ENCODE data around the gene LBR.
A peak's percentile ranks its signal among the peaks of the same experiment; 100 is the strongest.

Gene LBR

DNA sequence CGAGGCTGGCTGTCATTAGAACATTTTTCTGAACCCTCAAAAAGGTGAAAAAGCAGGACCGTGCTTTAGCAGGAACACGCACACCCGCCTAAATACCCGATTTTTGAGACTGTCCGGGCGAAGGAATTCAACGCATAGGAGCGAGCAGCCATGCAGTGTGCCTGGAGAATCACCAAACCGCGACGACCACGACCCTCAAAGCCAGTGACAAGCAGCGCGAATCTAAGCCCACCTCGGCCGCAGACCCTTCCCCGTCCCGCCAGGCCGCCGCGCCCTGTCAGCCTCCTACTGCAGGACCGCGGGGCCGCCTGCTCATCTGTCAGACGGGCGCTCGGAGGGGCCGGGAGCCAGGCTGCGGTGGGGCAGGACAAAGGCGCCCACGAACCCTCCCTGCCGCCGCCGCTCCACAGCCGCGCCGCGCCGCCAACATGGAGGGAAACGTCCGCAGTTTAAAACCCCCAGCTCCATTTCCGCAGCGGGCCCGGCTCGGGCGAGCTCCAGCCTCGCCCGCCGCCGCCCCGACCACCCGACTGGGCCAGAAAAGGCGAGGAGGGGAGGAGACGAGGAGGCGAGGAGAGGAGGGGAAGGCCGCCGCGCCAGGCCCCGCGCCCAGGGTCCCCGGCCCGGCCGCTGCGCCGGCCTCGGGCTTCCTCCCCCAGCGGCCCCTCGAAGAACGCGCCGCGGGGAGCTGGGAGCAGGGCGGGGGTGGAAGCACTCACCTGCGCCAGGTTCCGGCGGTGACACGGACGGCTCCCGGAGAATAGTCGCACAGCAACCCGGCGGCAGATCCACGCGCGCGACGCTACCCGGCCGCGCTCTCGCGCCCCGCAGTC lies at the start of gene LBR:
Gene LBR, minus strand, starts transcription at position 804 of the 833 bp plus-strand sequence. CDS start 3,963 bp downstream, outside the sequence.
- Histone ChIP-seq H3K27ac (peak within 1 kb of the TSS; percentile 98), H3K4me1 (ENCODE audit: control insufficient read depth in 1 of 2, insufficient read depth in 1 of 2, low read depth in 1 of 2, low read length in 1 of 2) (peaks cover 59 to 67% of the 10 kb centered on the region in 2 experiments), H3K9me3 (no peaks in the 10 kb centered on the region), H3K36me3 (peaks cover 11% of the 10 kb centered on the region), H3K27me3 (no peaks in the 10 kb centered on the region), H3K4me3 (ENCODE audit: low read depth in 1 of 2, low read length in 1 of 2) (peak within 1 kb of the TSS; percentile 96 to 98)
- TF ChIP-seq, protein P1, sequence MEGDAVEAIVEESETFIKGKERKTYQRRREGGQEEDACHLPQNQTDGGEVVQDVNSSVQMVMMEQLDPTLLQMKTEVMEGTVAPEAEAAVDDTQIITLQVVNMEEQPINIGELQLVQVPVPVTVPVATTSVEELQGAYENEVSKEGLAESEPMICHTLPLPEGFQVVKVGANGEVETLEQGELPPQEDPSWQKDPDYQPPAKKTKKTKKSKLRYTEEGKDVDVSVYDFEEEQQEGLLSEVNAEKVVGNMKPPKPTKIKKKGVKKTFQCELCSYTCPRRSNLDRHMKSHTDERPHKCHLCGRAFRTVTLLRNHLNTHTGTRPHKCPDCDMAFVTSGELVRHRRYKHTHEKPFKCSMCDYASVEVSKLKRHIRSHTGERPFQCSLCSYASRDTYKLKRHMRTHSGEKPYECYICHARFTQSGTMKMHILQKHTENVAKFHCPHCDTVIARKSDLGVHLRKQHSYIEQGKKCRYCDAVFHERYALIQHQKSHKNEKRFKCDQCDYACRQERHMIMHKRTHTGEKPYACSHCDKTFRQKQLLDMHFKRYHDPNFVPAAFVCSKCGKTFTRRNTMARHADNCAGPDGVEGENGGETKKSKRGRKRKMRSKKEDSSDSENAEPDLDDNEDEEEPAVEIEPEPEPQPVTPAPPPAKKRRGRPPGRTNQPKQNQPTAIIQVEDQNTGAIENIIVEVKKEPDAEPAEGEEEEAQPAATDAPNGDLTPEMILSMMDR (IDR thresholded peaks at IDR 0.05): no peak

DNA sequence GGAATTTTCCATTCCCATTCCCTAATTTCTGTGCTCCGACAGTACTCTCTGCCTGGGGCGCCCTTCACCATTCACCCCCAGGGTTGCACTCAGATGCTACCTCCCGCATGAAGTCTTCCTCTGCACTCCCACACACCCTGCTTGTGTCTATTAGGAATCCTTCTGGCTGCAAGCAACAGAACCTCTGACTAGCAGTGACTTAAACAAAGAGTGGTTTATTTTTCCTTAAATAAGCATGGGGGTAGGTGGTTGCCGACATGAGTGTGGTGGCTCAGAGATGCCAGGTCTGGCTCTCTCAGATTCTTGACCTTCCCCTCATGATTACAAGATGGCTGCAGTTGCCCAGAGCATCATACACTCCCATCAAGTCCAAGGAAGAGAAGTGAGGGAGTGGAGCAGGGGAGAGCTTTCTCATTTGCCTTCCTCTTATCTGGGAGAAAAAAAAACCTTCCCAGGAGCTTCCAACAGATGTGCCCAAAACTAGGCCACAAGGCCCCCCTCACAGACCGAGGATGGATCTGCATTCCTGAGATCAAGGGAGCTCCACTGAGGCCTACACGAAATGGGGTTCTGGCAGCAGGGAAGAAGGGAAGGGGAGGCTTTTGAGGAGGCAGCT lies 49.6 kb upstream of the LBR start:
- TF ChIP-seq, protein P1 (IDR thresholded peaks at IDR 0.05): no peak
- no peaks in the 10 kb centered on the region for H3K9me3 ChIP-seq
- H3K27ac ChIP-seq: no peak overlapping the region
- H3K4me1 ChIP-seq (ENCODE audit: control insufficient read depth in 1 of 2, insufficient read depth in 1 of 2, low read depth in 1 of 2, low read length in 1 of 2): peaks cover 8 to 13% of the 10 kb centered on the region in 2 experiments
- no peaks in the 10 kb centered on the region for H3K36me3 ChIP-seq
- peaks cover 7% of the 10 kb centered on the region for H3K27me3 ChIP-seq
- H3K4me3 ChIP-seq (ENCODE audit: low read depth in 1 of 2, low read length in 1 of 2): no peak overlapping the region

DNA sequence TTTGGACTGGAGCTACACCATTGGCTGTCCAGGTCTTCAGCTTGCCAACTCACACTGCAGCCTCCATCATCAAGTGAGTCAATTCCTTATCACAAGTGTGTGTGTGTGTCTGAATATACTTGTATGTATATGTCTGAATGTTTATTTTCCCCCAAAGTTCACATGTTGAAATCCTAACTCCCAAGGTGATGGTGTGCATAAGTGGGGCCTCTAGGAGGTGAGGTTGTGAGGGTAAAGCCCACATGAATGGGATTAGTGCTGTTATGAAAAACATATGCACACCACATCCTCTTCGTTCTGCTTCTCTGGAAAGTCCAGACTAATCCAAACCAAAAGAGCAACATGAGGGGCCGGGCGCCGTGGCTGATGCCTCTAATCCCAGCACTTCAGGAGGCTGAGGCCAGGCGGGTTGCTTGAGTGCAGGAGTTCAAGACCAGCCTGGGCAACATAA lies 48.7 kb upstream of the LBR start:
- peaks cover 7% of the 10 kb centered on the region for H3K27me3 ChIP-seq
- no peaks in the 10 kb centered on the region for H3K9me3 ChIP-seq
- TF ChIP-seq, protein P1 (IDR thresholded peaks at IDR 0.05): no peak
- peaks cover 8 to 13% of the 10 kb centered on the region in 2 experiments for H3K4me1 ChIP-seq (ENCODE audit: control insufficient read depth in 1 of 2, insufficient read depth in 1 of 2, low read depth in 1 of 2, low read length in 1 of 2)
- H3K4me3 ChIP-seq (ENCODE audit: low read depth in 1 of 2, low read length in 1 of 2): no peak overlapping the region
- H3K27ac ChIP-seq: no peak overlapping the region
- no peaks in the 10 kb centered on the region for H3K36me3 ChIP-seq

DNA sequence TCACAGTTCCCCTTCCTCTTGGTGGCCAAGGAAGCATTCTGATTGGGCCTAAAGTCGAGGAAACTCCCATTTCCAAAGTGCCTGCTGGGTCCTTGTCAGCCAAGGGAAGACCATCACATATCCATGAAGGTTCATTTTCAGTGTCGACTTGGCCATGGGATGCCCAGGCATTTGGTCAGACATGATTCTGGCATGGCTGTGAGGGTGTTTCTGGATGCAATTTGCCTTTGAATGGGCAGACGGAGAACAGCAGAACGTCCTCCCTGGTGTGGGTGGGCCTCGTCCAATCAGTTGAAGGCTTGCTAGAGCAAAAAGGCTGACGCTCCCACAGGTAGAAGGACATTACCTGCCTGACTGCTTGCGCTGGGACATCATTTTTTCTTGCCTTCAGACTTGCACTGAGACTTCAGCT lies 48.3 kb upstream of the LBR start:
- Histone ChIP-seq H3K27me3 (peaks cover 7% of the 10 kb centered on the region), H3K4me1 (ENCODE audit: control insufficient read depth in 1 of 2, insufficient read depth in 1 of 2, low read depth in 1 of 2, low read length in 1 of 2) (peaks cover 8 to 13% of the 10 kb centered on the region in 2 experiments), H3K36me3 (no peaks in the 10 kb centered on the region), H3K27ac (no peak overlapping the region), H3K4me3 (ENCODE audit: low read depth in 1 of 2, low read length in 1 of 2) (no peak overlapping the region), H3K9me3 (no peaks in the 10 kb centered on the region)
- TF ChIP-seq, protein P1 (IDR thresholded peaks at IDR 0.05): no peak

DNA sequence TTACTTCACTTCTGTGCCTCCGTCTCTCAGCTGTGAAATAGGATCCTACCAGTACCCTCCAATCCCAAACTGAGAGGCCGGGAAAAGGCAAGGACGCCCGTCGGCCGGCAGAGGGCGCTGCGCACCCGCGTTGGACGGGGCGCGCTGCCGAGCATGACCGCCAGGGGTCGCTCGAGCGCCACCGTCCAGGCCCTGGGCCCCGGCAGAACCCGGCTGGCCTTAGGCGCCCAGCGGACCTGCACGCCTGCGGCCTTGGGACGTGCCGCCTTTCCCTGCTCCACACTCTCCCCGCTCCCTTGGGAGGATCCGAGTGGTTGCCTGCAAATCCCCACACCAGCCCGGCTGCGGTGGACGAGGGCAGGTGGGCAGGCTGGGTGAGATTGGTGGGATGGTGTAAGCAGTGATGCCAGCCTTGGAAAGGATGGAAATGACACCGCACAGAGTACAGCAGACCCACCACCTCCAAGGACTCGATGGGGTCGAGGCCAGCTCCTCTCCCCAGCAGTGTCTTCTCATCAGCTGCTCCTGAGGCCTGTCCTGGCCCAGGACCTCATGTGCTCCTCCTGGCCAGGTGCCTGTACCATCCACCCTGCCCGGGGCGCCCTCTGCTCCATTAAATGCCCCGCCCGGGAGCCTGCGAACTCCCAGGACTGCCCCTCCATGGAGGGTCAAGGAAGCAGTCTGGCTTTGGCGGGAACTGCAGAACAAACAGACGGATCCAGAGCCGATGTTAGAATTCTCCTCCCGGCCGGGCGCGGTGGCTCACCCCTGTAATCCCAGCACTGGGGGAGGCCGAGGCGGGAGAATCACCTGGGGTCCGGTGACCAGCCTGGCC lies 47.4 kb upstream of the LBR start:
- H3K4me1 ChIP-seq (ENCODE audit: control insufficient read depth in 1 of 2, insufficient read depth in 1 of 2, low read depth in 1 of 2, low read length in 1 of 2): peaks cover 8 to 13% of the 10 kb centered on the region in 2 experiments
- TF ChIP-seq, protein P1 (IDR thresholded peaks at IDR 0.05): peak; percentile 100

More for the DNA sequence above, 47.4 kb upstream of the LBR start:
- Histone ChIP-seq H3K27ac (peak overlapping the region; percentile 43), H3K9me3 (no peaks in the 10 kb centered on the region), H3K4me3 (ENCODE audit: low read depth in 1 of 2, low read length in 1 of 2) (no peak overlapping the region), H3K36me3 (no peaks in the 10 kb centered on the region), H3K27me3 (peaks cover 7% of the 10 kb centered on the region)
